Mucosa of stomach (tissue), 1 donor: ENCODE results near the gene CSH1.
"Not testable (repeated sequence)": the region's sequence is repeated elsewhere in the genome, so short reads cannot be mapped to it uniquely, and the experiment has no call there.

Source experiments
- H3K27me3 ChIP-seq: one replicate; pipeline ENCODE4 v1.7.0; 2013; ENCODE audit warnings: mild to moderate bottlenecking, low read length; ENCODE audit not compliant: control insufficient read depth, insufficient read depth
- H3K36me3 ChIP-seq: one replicate; pipeline ENCODE4 v1.7.0; 2013; ENCODE audit warnings: low read length; ENCODE audit not compliant: control insufficient read depth, insufficient read depth
- H3K4me1 ChIP-seq: one replicate; pipeline ENCODE4 v1.7.0; 2013; ENCODE audit warnings: mild to moderate bottlenecking, low read length; ENCODE audit not compliant: control insufficient read depth, insufficient read depth
- H3K4me3 ChIP-seq: one replicate; pipeline ENCODE4 v1.7.0; 2013; ENCODE audit warnings: low read length
- H3K9ac ChIP-seq: one replicate; pipeline ENCODE4 v1.7.0; 2013; ENCODE audit warnings: mild to moderate bottlenecking, low read length, moderate library complexity
- H3K9me3 ChIP-seq: one replicate; pipeline ENCODE4 v1.7.0; 2013; ENCODE audit warnings: mild to moderate bottlenecking, low read length, moderate library complexity; ENCODE audit not compliant: control insufficient read depth
- donor health status: Pancreatic carcinoma.

Gene CSH1

GRCh38 chr17:63926164-63926563, 29.8 kb upstream of the CSH1 start:
- H3K27me3 ChIP-seq, result no peaks in the 10 kb centered on the region
- H3K4me1 ChIP-seq, result no peaks in the 10 kb centered on the region
- no peak overlapping the region for H3K4me3 ChIP-seq
- no peaks in the 10 kb centered on the region for H3K36me3 ChIP-seq
- no peak overlapping the region for H3K9ac ChIP-seq
- H3K9me3 ChIP-seq, result no peaks in the 10 kb centered on the region

- Histone ChIP-seq H3K4me1 (no peaks in the 10 kb centered on the region), H3K9me3 (no peaks in the 10 kb centered on the region)
These were observed 29.2 kb upstream of the CSH1 start for GRCh38 chr17:63925615-63926014.

GRCh38 chr17:63922402-63922801, 26.0 kb upstream of the CSH1 start:
- not testable (repeated sequence) for H3K9me3 ChIP-seq, H3K36me3 ChIP-seq, H3K4me1 ChIP-seq, H3K4me3 ChIP-seq, H3K9ac ChIP-seq, H3K27me3 ChIP-seq

More at GRCh38 chr17:63925615-63926014, 29.2 kb upstream of the CSH1 start:
- no peaks in the 10 kb centered on the region for H3K36me3 ChIP-seq
- no peaks in the 10 kb centered on the region for H3K27me3 ChIP-seq
- H3K9ac ChIP-seq, result no peak overlapping the region
- H3K4me3 ChIP-seq, result no peak overlapping the region

GRCh38 chr17:63920779-63921178, 24.4 kb upstream of the CSH1 start:
- not testable (repeated sequence) for H3K4me1 ChIP-seq, H3K9ac ChIP-seq, H3K36me3 ChIP-seq, H3K27me3 ChIP-seq, H3K4me3 ChIP-seq, H3K9me3 ChIP-seq

GRCh38 chr17:63920050-63920449, 23.7 kb upstream of the CSH1 start:
- H3K36me3 ChIP-seq, H3K4me3 ChIP-seq, H3K27me3 ChIP-seq, H3K4me1 ChIP-seq, H3K9me3 ChIP-seq, H3K9ac ChIP-seq: not testable (repeated sequence)

GRCh38 chr17:63919311-63919723, 22.9 kb upstream of the CSH1 start:
- peaks cover 10% of the 10 kb centered on the region for H3K27me3 ChIP-seq
- no peak overlapping the region for H3K4me3 ChIP-seq
- no peak overlapping the region for H3K9ac ChIP-seq
- H3K4me1 ChIP-seq, result no peaks in the 10 kb centered on the region
- no peaks in the 10 kb centered on the region for H3K9me3 ChIP-seq
- no peaks in the 10 kb centered on the region for H3K36me3 ChIP-seq

GRCh38 chr17:63918789-63919305, 22.5 kb upstream of the CSH1 start, which contains the start of gene GH1:
Gene GH1 (minus strand): TSS chr17:63918839. CDS start chr17:63918776, 63 bp downstream.
- H3K27me3 ChIP-seq, H3K9me3 ChIP-seq: not testable (repeated sequence)

GRCh38 chr17:63918305-63918704, 21.9 kb upstream of the CSH1 start:
- Histone ChIP-seq H3K9ac (no peak overlapping the region), H3K9me3 (no peaks in the 10 kb centered on the region), H3K4me3 (no peak overlapping the region), H3K36me3 (no peaks in the 10 kb centered on the region), H3K4me1 (no peaks in the 10 kb centered on the region), H3K27me3 (peaks cover 10% of the 10 kb centered on the region)

More at GRCh38 chr17:63918789-63919305, 22.5 kb upstream of the CSH1 start, which contains the start of gene GH1:
- not testable (repeated sequence) for H3K4me1 ChIP-seq, H3K36me3 ChIP-seq, H3K9ac ChIP-seq, H3K4me3 ChIP-seq

- Histone ChIP-seq H3K4me3 (no peak overlapping the region), H3K36me3 (no peaks in the 10 kb centered on the region), H3K4me1 (no peaks in the 10 kb centered on the region), H3K9me3 (no peaks in the 10 kb centered on the region), H3K27me3 (peaks cover 10% of the 10 kb centered on the region), H3K9ac (no peak overlapping the region)
These were observed 21.3 kb upstream of the CSH1 start for GRCh38 chr17:63917646-63918045.

- H3K4me3 ChIP-seq, H3K27me3 ChIP-seq, H3K9me3 ChIP-seq, H3K36me3 ChIP-seq, H3K9ac ChIP-seq, H3K4me1 ChIP-seq: not testable (repeated sequence)
These were observed 20.8 kb upstream of the CSH1 start for GRCh38 chr17:63917206-63917605.

GRCh38 chr17:63916566-63917185, 20.3 kb upstream of the CSH1 start:
- H3K36me3 ChIP-seq, result no peaks in the 10 kb centered on the region
- no peak overlapping the region for H3K4me3 ChIP-seq
- peaks cover 10% of the 10 kb centered on the region for H3K27me3 ChIP-seq
- no peaks in the 10 kb centered on the region for H3K4me1 ChIP-seq
- no peak overlapping the region for H3K9ac ChIP-seq
- H3K9me3 ChIP-seq, result no peaks in the 10 kb centered on the region

- not testable (repeated sequence) for H3K4me1 ChIP-seq, H3K36me3 ChIP-seq, H3K9me3 ChIP-seq, H3K9ac ChIP-seq, H3K4me3 ChIP-seq
- H3K27me3 ChIP-seq, result peaks cover 17% of the 10 kb centered on the region
These were observed 19.4 kb upstream of the CSH1 start for GRCh38 chr17:63915753-63916152.

- Histone ChIP-seq H3K27me3 (peaks cover 16% of the 10 kb centered on the region), H3K9ac (no peak overlapping the region), H3K4me3 (no peak overlapping the region), H3K9me3 (no peaks in the 10 kb centered on the region), H3K36me3 (no peaks in the 10 kb centered on the region), H3K4me1 (no peaks in the 10 kb centered on the region)
These were observed 18.1 kb upstream of the CSH1 start for GRCh38 chr17:63914471-63914870.
